ENCODE data around the gene TNFSF9. TPM values are rescaled to one million over a fixed set of nuclear protein-coding genes. Genes with fewer than 3 reads are reported as not detected.

TNFSF9 gene
- polyA plus RNA-seq, 1 of the 3 experiments (the other 2 are of a cell fraction), result 10.7 TPM

DNA sequence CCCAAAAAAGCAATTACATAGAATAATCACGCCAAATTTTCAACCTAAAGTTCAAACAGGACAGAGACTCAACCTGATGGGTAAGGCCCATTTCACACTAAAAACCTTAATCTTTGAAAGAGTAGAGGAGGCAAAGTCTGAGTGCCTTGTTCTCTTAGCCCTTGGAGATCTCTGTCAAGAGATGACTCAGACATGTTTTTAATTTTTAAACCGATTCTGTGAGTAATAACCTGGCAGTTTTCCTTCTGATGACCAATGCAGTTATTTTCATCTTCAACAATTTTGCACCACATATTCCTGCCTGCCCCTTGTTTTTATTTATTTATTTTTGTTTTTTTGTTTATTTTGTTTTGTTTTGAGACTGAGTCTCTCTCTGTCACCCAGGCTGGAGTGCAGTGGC lies 11.5 kb upstream of the TNFSF9 start:
- H4K20me1 ChIP-seq (ENCODE audit: insufficient read depth), result no peaks in the 10 kb centered on the region
- H3K4me3 ChIP-seq (ENCODE audit: low read depth in 2 of 2, low read length in 1 of 2), result no peak overlapping the region
- DNase-seq, result no peak
- TF ChIP-seq TCF12 (IDR thresholded peaks at IDR 0.05) (peak; percentile 63), FOSL2 (IDR thresholded peaks at IDR 0.05; ENCODE audit: borderline replicate concordance, low read depth) (peak; percentile 92), MEF2A (IDR thresholded peaks at IDR 0.05; ENCODE audit: borderline replicate concordance, low read depth) (peak; percentile 79; the same call in 1 of the 2 replicates), EP300 (IDR thresholded peaks at IDR 0.05; ENCODE audit: borderline replicate concordance in 1 of 2, low read depth in 1 of 2, low read length in 1 of 2) (peak in 1 of 2 experiments; percentile 58; a peak in 1 of 4 replicates), NFIC (IDR thresholded peaks at IDR 0.05; ENCODE audit: borderline replicate concordance) (peak; percentile 75; the same call in 1 of the 2 replicates), RAD21 (IDR thresholded peaks at IDR 0.05; ENCODE audit: low read length) (no peak), GATA2 (CRISPR knock-in tag; IDR thresholded peaks at IDR 0.05) (no peak)
- TF ChIP-seq, protein P1, sequence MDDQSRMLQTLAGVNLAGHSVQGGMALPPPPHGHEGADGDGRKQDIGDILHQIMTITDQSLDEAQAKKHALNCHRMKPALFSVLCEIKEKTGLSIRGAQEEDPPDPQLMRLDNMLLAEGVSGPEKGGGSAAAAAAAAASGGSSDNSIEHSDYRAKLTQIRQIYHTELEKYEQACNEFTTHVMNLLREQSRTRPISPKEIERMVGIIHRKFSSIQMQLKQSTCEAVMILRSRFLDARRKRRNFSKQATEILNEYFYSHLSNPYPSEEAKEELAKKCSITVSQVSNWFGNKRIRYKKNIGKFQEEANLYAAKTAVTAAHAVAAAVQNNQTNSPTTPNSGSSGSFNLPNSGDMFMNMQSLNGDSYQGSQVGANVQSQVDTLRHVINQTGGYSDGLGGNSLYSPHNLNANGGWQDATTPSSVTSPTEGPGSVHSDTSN (IDR thresholded peaks at IDR 0.05), result peak; percentile 47; the same call in 1 of the 2 replicates
- TF ChIP-seq, protein P2, sequence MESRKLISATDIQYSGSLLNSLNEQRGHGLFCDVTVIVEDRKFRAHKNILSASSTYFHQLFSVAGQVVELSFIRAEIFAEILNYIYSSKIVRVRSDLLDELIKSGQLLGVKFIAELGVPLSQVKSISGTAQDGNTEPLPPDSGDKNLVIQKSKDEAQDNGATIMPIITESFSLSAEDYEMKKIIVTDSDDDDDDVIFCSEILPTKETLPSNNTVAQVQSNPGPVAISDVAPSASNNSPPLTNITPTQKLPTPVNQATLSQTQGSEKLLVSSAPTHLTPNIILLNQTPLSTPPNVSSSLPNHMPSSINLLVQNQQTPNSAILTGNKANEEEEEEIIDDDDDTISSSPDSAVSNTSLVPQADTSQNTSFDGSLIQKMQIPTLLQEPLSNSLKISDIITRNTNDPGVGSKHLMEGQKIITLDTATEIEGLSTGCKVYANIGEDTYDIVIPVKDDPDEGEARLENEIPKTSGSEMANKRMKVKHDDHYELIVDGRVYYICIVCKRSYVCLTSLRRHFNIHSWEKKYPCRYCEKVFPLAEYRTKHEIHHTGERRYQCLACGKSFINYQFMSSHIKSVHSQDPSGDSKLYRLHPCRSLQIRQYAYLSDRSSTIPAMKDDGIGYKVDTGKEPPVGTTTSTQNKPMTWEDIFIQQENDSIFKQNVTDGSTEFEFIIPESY (IDR thresholded peaks at IDR 0.05; ENCODE audit: borderline replicate concordance, low read depth), result no peak
- H3K9me2 ChIP-seq, result no peaks in the 10 kb centered on the region
- peak overlapping the region; percentile 54; the same call in 1 of the 2 replicates for H3K4me2 ChIP-seq
- H3K9me3 ChIP-seq, result no peaks in the 10 kb centered on the region
- no peak overlapping the region for H3K9ac ChIP-seq
- CTCF ChIA-PET, result no interaction called here
- peaks cover 6 to 8% of the 10 kb centered on the region in 2 experiments; a peak in 1 of 4 replicates for H3K4me1 ChIP-seq (ENCODE audit: control insufficient read depth in 1 of 2, insufficient read depth in 2 of 2, low read depth in 1 of 2, low read length in 1 of 2)
- H3K79me2 ChIP-seq (ENCODE audit: insufficient read depth), result no peaks in the 10 kb centered on the region
- H3F3A ChIP-seq (replicated peaks; ENCODE audit: insufficient read depth), result peaks cover 7% of the 10 kb centered on the region
- peak overlapping the region; percentile 33; the same call in 1 of the 2 replicates for H2AFZ ChIP-seq (ENCODE audit: low read depth)
- WGBS (ENCODE audit: low lambda C conversion rate), result 4% methylated on average over 2 of the region's 2 CpGs
- H3K27ac ChIP-seq (ENCODE audit: low read depth in 2 of 2, low read length in 1 of 2), result peak overlapping the region in 1 of 2 experiments; percentile 66; a peak in 2 of 4 replicates
- POLR2A ChIA-PET, result no interaction called here
- no peaks in the 10 kb centered on the region for H3K36me3 ChIP-seq (replicated peaks in 1 of 2; ENCODE audit: control insufficient read depth in 1 of 2, insufficient read depth in 2 of 2, low read length in 1 of 2)
- no peaks in the 10 kb centered on the region for H3K27me3 ChIP-seq (ENCODE audit: insufficient read depth)

DNA sequence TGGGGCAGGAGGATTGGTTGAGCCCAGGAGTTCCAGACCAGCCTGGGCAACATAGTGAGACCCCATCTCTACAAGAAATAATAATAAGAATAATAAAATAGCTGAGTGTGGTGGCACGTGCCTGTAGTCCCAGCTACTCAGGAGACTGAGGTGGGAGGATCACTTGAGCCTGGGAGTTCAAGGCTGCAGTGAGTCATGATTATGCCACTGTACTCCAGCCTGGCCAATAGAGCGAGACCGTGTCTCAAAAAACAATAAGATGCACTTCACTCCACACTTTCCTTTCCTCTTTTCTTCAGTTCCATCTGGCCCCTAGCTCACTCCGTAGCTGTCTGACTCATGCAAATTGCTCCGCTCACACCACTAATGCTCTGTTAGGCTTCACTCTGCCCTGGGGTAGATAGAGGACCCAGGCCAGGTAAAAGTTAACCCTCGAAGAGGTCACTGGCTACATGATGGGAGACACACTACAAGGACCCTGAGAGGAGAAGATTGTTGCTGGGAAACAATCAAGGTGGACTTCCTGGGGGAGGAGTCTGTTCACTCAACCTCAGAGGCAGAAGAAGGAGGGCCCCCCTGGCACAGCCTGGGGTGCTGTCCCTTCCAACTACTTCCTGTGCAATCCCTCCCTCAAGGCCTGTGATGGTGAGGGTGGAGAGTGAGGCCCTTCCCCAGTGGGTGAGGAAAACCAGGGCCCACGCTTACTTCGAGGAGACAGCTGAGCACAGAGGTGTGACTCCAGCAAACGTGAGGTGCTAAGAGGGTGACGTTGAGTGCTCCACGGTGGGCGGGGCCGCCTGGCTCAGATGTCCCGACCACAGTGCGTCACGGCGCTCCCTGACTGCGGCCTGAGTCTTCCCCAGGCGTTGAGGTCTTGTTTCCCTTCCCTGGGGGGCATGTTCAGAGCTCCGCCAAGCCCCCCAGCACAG lies 8.8 kb upstream of the TNFSF9 start:
- POLR2A ChIA-PET, result no interaction called here
- H3K4me2 ChIP-seq, result no peak overlapping the region
- no peaks in the 10 kb centered on the region for H3K27me3 ChIP-seq (ENCODE audit: insufficient read depth)
- no peaks in the 10 kb centered on the region for H3K36me3 ChIP-seq (replicated peaks in 1 of 2; ENCODE audit: control insufficient read depth in 1 of 2, insufficient read depth in 2 of 2, low read length in 1 of 2)
- H3K4me1 ChIP-seq (ENCODE audit: control insufficient read depth in 1 of 2, insufficient read depth in 2 of 2, low read depth in 1 of 2, low read length in 1 of 2), result peaks cover 3 to 6% of the 10 kb centered on the region in 2 experiments; a peak in 1 of 4 replicates
- CTCF ChIA-PET, result interaction anchor here (0.8 kb wide), 1 partner anchor 11 kb away, joined by 4 read pairs; no protein-coding TSS in a partner anchor
- H3K27ac ChIP-seq (ENCODE audit: low read depth in 2 of 2, low read length in 1 of 2), result no peak overlapping the region
- no peak overlapping the region for H2AFZ ChIP-seq (ENCODE audit: low read depth)
- no peak overlapping the region for H3K9ac ChIP-seq
- TF ChIP-seq FOSL2 (IDR thresholded peaks at IDR 0.05; ENCODE audit: borderline replicate concordance, low read depth) (peak; percentile 22; the same call in 1 of the 2 replicates), GABPA (IDR thresholded peaks at IDR 0.05; ENCODE audit: low read depth) (no peak)
- 37% methylated on average over 19 of the region's 20 CpGs for WGBS (ENCODE audit: low lambda C conversion rate)
- H3F3A ChIP-seq (replicated peaks; ENCODE audit: insufficient read depth), result peaks cover 7% of the 10 kb centered on the region
- H3K9me2 ChIP-seq, result no peaks in the 10 kb centered on the region
- H3K4me3 ChIP-seq (ENCODE audit: low read depth in 2 of 2, low read length in 1 of 2), result no peak overlapping the region
- no peaks in the 10 kb centered on the region for H3K9me3 ChIP-seq
- no peak for DNase-seq
- no peaks in the 10 kb centered on the region for H4K20me1 ChIP-seq (ENCODE audit: insufficient read depth)
- H3K79me2 ChIP-seq (ENCODE audit: insufficient read depth), result no peaks in the 10 kb centered on the region

All from SK-N-SH (cell line).